ENCODE results near the gene OR8D1.

DNA sequence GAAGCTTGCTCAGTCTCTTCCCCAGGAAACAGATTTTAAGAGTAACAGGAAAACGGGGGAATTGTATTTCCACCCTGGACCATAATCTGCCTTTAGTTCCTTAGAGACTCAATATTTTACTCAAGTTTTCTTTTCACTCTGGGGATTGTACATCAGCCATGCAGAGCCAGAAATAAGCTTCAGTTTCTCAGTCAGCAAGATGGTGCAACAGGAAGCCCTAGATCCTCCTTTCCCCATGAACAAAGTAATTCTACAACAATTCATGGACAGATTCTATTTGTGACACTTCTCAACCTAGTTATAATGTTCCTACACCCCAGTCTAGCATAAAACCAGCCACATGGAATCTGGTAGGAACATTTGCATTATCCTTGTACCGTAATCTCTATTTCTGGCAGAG is 45.8 kb upstream of the OR8D1 start:
- TF ChIP-seq POLR2A (IDR thresholded peaks at IDR 0.05; ENCODE audit: low read depth, low read length) (no peak), POLR2AphosphoS5 (IDR thresholded peaks at IDR 0.05; ENCODE audit: low read depth, low read length) (no peak), TAF1 (IDR thresholded peaks at IDR 0.05; ENCODE audit: low read depth, low read length) (no peak)
